HCT116 (cell line): Measurements from ENCODE around the gene S100A13. TPM values are rescaled to one million over a fixed set of nuclear protein-coding genes. Genes with fewer than 3 reads are reported as not detected.

Experiments
- ATAC-seq: fragments of 200-7000 bp; cut with Tn5 transposase; 2 replicates; pipeline ENCODE4 v1.9.1; 2020; ENCODE audit warnings: mild to moderate bottlenecking, moderate library complexity
- BruUV-seq: library from RNA; stranded (reverse); fragments of 400-500 nt; replicated peaks from 2 replicates; lab custom pipeline; 2021; lab: Mats Ljungman, UMichigan
- CTCF ChIA-PET: fragments of 300-600 bp; sonication (Branson Sonifier 250); formaldehyde crosslinking; loops from one replicate; lab custom pipeline; 2021; ENCODE audit warnings: antibody characterized with exemption; lab: Charles Lee
- POLR2A ChIA-PET: fragments of 300-600, 350-600 bp; sonication (Branson Sonifier 250); formaldehyde crosslinking; loops from one replicate; lab custom pipeline; 2021; ENCODE audit warnings: antibody characterized with exemption; lab: Charles Lee
- RAD21 ChIA-PET, 2 experiments: fragments of 300-600 bp; sonication (Branson Sonifier 250); formaldehyde crosslinking; loops; one replicate each; lab custom pipeline; 2023; ENCODE audit warnings: low total read pairs in 2 of 2; ENCODE audit not compliant: uncharacterized antibody in 2 of 2, unreplicated experiment in 2 of 2, low non-redundant PET in 1 of 2; lab: Charles Lee
- DNase-seq: peaks from one replicate; pipeline ENCODE4 v3.0.0-alpha.2; 2010; ENCODE audit warnings: low read depth, low spot score
- H2AFZ ChIP-seq: fragments of 200-600 bp; shearing (Covaris generic), sonication (generic); 2 replicates; pipeline ENCODE4 v1.6.1; 2017; ENCODE audit warnings: low read depth, mixed run types, mixed read lengths, antibody characterized with exemption, low read length; ENCODE audit not compliant: poor library complexity, severe bottlenecking
- H3K27ac ChIP-seq: 2 replicates; pipeline ENCODE4 v1.5.1; 2012; ENCODE audit warnings: low read depth, low read length
- H3K27me3 ChIP-seq: fragments of 200-600 bp; sonication (generic); 2 replicates; pipeline ENCODE4 v1.6.1; 2016; ENCODE audit warnings: mixed run types, low read length, mixed read lengths; ENCODE audit not compliant: insufficient read depth
- H3K36me3 ChIP-seq, 2 experiments: fragments of 200-500 bp in 1 of 2; fragments of 200-600 bp in 1 of 2; sonication (Bioruptor generic) in 1 of 2; sonication (generic) in 1 of 2; 2 replicates each; pipeline versions ENCODE4 v1.5.1 to v1.6.1; 2014 to 2016; ENCODE audit warnings: low read length in 2 of 2, inconsistent platforms in 1 of 2, mixed read lengths in 1 of 2, mixed run types in 1 of 2; ENCODE audit not compliant: insufficient read depth in 2 of 2, control insufficient read depth in 1 of 2
- H3K4me1 ChIP-seq, 2 experiments: fragments of 200-600 bp in 1 of 2; sonication (generic) in 1 of 2; 2 replicates each; pipeline versions ENCODE4 v1.5.1 to v1.6.1; 2012 to 2017; ENCODE audit warnings: low read length in 2 of 2, inconsistent platforms in 1 of 2, mild to moderate bottlenecking in 1 of 2, mixed read lengths in 1 of 2, mixed run types in 1 of 2, moderate library complexity in 1 of 2; ENCODE audit not compliant: insufficient read depth in 2 of 2, control insufficient read depth in 1 of 2
- H3K4me2 ChIP-seq: fragments of 200-600 bp; sonication (generic); 2 replicates; pipeline ENCODE4 v1.6.1; 2017; ENCODE audit warnings: mixed run types, low read length, mixed read lengths
- H3K4me3 ChIP-seq, 2 experiments: fragments of 200-600 bp in 1 of 2; sonication (generic) in 1 of 2; replicated peaks in 1 of 2; 2 replicates each; pipeline ENCODE4 v1.5.1; 2011 to 2016; ENCODE audit warnings: low read length in 2 of 2, control low read depth in 1 of 2, low read depth in 1 of 2, mild to moderate bottlenecking in 1 of 2, mixed read lengths in 1 of 2, mixed run types in 1 of 2
- H3K79me2 ChIP-seq: fragments of 200-600 bp; sonication (generic); 2 replicates; pipeline ENCODE4 v1.6.1; 2017; ENCODE audit warnings: mild to moderate bottlenecking, mixed run types, low read length, moderate library complexity, mixed read lengths; ENCODE audit not compliant: insufficient read depth
- H3K9ac ChIP-seq: fragments of 200-600 bp; sonication (generic); 2 replicates; pipeline ENCODE4 v1.6.1; 2016; ENCODE audit warnings: low read length, mixed read lengths
- H3K9me2 ChIP-seq: fragments of 200-600 bp; sonication (generic), shearing (Covaris generic); 2 replicates; pipeline ENCODE4 v1.6.1; 2017; ENCODE audit warnings: mixed run types, mild to moderate bottlenecking, moderate library complexity; ENCODE audit not compliant: insufficient read depth
- H3K9me3 ChIP-seq, 2 experiments: fragments of 200-500 bp in 1 of 2; fragments of 200-600 bp in 1 of 2; sonication (Bioruptor generic) in 1 of 2; sonication (generic) in 1 of 2; 2 replicates each; pipeline ENCODE4 v1.6.1; 2014 to 2017; ENCODE audit warnings: low read length in 2 of 2, mixed read lengths in 2 of 2, inconsistent platforms in 1 of 2, low read depth in 1 of 2, mild to moderate bottlenecking in 1 of 2, mixed run types in 1 of 2, moderate library complexity in 1 of 2; ENCODE audit not compliant: control insufficient read depth in 1 of 2, insufficient read depth in 1 of 2
- H4K20me1 ChIP-seq: fragments of 200-600 bp; sonication (generic), shearing (Covaris generic); 2 replicates; pipeline ENCODE4 v1.6.1; 2017; ENCODE audit warnings: mixed run types, mild to moderate bottlenecking, moderate library complexity; ENCODE audit not compliant: insufficient read depth
- ELF1 ChIP-seq: IDR thresholded peaks from 2 replicates; pipeline ENCODE4 v1.6.1; 2012; ENCODE audit warnings: low read depth, borderline replicate concordance
- EZH2 ChIP-seq: fragments of 200-600 bp; sonication (generic); IDR thresholded peaks from 2 replicates; pipeline ENCODE4 v1.6.1; 2017; ENCODE audit warnings: antibody characterized with exemption, mixed run types
- FOSL1 ChIP-seq: IDR thresholded peaks from 2 replicates; pipeline ENCODE4 v1.6.1; 2012; ENCODE audit warnings: low read depth
- POLR2AphosphoS5 ChIP-seq: IDR thresholded peaks from 2 replicates; pipeline ENCODE4 v1.6.1; 2011; ENCODE audit warnings: mild to moderate bottlenecking, low read depth, low read length, moderate library complexity
- RAD21 ChIP-seq: IDR thresholded peaks from 2 replicates; pipeline ENCODE4 v1.6.1; 2012; ENCODE audit warnings: low read depth, mild to moderate bottlenecking
- SRF ChIP-seq: IDR thresholded peaks from 2 replicates; pipeline ENCODE4 v1.6.1; 2012; ENCODE audit warnings: low read depth
- intact Hi-C: fragments of 100-400 bp; cut with micrococcal nuclease; formaldehyde crosslinking; loops from 2 replicates; pipeline ENCODE4 v1.10.0; 2022
- total RNA-seq: library from RNA; stranded (reverse); gene quantifications from one replicate; pipeline ENCODE4 v1.2.1, GENCODE V29; 2021; ENCODE audit not compliant: unreplicated experiment
- TF ChIP-seq, protein P1 (sequence below), 3 experiments: fragments of 200-600 bp in 1 of 3; sonication (generic) in 1 of 3; IDR thresholded peaks in 2 of 3; conservative IDR thresholded peaks in 1 of 3; 2 replicates each; pipeline ENCODE4 v1.5.1; 2012 to 2017; ENCODE audit warnings: low read depth in 2 of 3, low read length in 2 of 3, antibody characterized with exemption in 1 of 3, borderline replicate concordance in 1 of 3, control low read depth in 1 of 3, mild to moderate bottlenecking in 1 of 3, mixed read lengths in 1 of 3, mixed run types in 1 of 3, moderate library complexity in 1 of 3; ENCODE audit not compliant: insufficient read depth in 1 of 3
- TF ChIP-seq, protein P2 (sequence below): IDR thresholded peaks from 2 replicates; pipeline ENCODE4 v1.6.1; 2012

Gene S100A13
- total RNA-seq, 1 experiment from 2014 or later = 143 TPM

DNA sequence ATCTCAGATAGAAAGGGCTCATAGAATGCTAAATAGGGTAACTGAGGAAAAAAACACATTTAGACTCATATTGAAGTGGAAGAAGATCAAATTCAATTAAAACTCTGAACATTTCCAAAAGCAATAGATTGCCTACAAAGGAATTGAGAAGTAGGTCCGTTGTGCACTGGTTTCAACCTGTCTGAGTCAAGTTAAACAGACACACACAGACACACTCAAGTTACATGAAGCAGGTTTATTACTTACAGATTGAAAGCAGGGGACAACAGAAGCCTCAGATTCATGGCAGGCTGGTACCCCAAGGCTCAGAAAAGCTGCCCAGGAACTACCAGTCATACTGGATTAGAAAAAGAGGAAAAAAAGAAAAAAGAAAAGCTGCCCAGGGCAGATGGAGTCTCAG lies 41.0 kb downstream of the S100A13 start:
- Histone ChIP-seq H3K79me2 (no peaks in the 10 kb centered on the region), H3K4me3 (no peak overlapping the region), H3K9me3 (no peaks in the 10 kb centered on the region), H3K27me3 (no peaks in the 10 kb centered on the region), H3K4me2 (no peak overlapping the region), H4K20me1 (no peaks in the 10 kb centered on the region), H3K4me1 (peaks cover 0 to 6% of the 10 kb centered on the region in 2 experiments; a peak in 2 of 4 replicates), H3K9me2 (no peaks in the 10 kb centered on the region), H2AFZ (no peak overlapping the region), H3K27ac (no peak overlapping the region), H3K36me3 (no peaks in the 10 kb centered on the region), H3K9ac (no peak overlapping the region)
- DNase-seq (no peak), ATAC-seq (no peak)
- CTCF ChIA-PET = interaction anchor here (3.1 kb wide), 1 partner anchor 14 kb away, joined by 9 read pairs; no protein-coding TSS in a partner anchor
- no TSS peak for BruUV-seq
- TF ChIP-seq, protein P1, sequence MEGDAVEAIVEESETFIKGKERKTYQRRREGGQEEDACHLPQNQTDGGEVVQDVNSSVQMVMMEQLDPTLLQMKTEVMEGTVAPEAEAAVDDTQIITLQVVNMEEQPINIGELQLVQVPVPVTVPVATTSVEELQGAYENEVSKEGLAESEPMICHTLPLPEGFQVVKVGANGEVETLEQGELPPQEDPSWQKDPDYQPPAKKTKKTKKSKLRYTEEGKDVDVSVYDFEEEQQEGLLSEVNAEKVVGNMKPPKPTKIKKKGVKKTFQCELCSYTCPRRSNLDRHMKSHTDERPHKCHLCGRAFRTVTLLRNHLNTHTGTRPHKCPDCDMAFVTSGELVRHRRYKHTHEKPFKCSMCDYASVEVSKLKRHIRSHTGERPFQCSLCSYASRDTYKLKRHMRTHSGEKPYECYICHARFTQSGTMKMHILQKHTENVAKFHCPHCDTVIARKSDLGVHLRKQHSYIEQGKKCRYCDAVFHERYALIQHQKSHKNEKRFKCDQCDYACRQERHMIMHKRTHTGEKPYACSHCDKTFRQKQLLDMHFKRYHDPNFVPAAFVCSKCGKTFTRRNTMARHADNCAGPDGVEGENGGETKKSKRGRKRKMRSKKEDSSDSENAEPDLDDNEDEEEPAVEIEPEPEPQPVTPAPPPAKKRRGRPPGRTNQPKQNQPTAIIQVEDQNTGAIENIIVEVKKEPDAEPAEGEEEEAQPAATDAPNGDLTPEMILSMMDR (IDR thresholded peaks at IDR 0.05 in 2 of 3, conservative IDR thresholded peaks at IDR 0.05 in 1 of 3; ENCODE audit: borderline replicate concordance in 1 of 3, insufficient read depth in 1 of 3, low read depth in 2 of 3, low read length in 2 of 3) = no peak
- TF ChIP-seq SRF = no peak
- TF ChIP-seq ELF1 = no peak
- no peak for TF ChIP-seq RAD21
- TF ChIP-seq EZH2 = no peak
- TF ChIP-seq, protein P2, sequence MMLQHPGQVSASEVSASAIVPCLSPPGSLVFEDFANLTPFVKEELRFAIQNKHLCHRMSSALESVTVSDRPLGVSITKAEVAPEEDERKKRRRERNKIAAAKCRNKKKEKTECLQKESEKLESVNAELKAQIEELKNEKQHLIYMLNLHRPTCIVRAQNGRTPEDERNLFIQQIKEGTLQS = no peak
- no peak for TF ChIP-seq POLR2AphosphoS5
- no peak for TF ChIP-seq FOSL1
- RAD21 ChIA-PET = no interaction called here
- intact Hi-C loops = no loop called here
- POLR2A ChIA-PET = interaction anchor here (1.0 kb wide), 1 partner anchor 20 kb away, joined by 3 read pairs; no protein-coding TSS in a partner anchor
